ENCODE data around the gene ZNF821.
A peak's percentile ranks its signal among the peaks of the same experiment; 100 is the strongest.

DNA sequence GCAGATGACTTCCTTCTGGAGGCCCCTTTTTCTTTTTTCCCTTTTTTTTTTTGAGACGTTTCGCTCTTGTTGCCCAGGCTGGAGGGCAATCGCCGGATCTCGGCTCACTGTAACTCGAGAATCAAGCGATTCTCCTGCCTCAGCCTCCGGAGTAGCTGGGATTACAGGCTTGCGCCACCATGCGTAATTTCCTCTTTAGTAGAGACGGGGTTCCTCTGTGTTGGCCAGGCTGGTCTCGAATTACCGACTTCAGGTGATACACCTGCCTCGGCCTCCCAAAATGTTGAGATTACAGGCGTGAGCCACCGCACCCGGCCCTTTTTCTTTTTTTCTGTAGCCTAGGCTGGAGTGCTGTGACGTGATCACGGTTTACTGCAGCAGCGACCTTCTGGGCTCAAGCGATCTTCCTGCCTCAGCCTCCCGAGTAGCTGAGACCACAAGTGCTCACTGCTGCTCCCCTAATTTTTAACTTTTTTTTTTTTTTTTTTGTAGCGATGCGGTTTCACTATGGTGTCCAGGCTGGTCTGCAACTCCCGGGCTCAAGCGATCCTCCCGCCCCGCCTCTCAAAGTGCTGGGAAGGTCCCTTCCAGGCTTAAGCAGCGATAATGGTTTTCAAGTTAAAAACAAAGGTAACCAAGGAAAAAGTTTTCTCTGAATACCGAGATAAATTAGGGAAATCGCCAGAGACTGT, 10.4 kb upstream of the ZNF821 start:
- TF ChIP-seq EZH2 (IDR thresholded peaks at IDR 0.05) (no peak), CTCF (IDR thresholded peaks at IDR 0.05) (peak; percentile 7)
